ENCODE data around the gene TDRKH. TPM values are rescaled to one million over a fixed set of nuclear protein-coding genes. Genes with fewer than 3 reads are reported as not detected.

Gene TDRKH
- total RNA-seq, 1 donor: 1.7 TPM

GRCh38 chr1:151728151-151729054 lies 61.9 kb downstream of the TDRKH start:
- TF ChIP-seq CTCF (IDR thresholded peaks at IDR 0.05; ENCODE audit: insufficient read depth, low read depth, low read length): no peak
- H3K4me3 ChIP-seq (ENCODE audit: low read depth, low read length): no peak overlapping the region
- DNase-seq (ENCODE audit: low read depth): no peak

- H3K4me3 ChIP-seq (ENCODE audit: low read depth, low read length): no peak overlapping the region
- no peak for DNase-seq (ENCODE audit: low read depth)
- no peak for TF ChIP-seq CTCF (IDR thresholded peaks at IDR 0.05; ENCODE audit: insufficient read depth, low read depth, low read length)
Measured at GRCh38 chr1:151723726-151724370, 66.5 kb downstream of the TDRKH start.

Small RNA genes lying within 50 kb of the gene (small RNA-seq; reads per million reads assigned to genes)
- gene RNU6-662P: not detected

Other genes with a start within 250 kb of the TDRKH start
- 26.7 and 34.5 TPM in 2 replicates for gene SNX27, start 178.4 kb downstream of the TDRKH start, total RNA-seq
- not detected in 2 replicates for gene CELF3, start 73.7 kb downstream of the TDRKH start, total RNA-seq
- 0.64 TPM in 1 of 2 replicates, not detected in the other for gene RIIAD1, start 69.0 kb downstream of the TDRKH start, total RNA-seq
- gene MRPL9, start 27.0 kb downstream of the TDRKH start, total RNA-seq: 91.5 and 95.7 TPM in 2 replicates
- not detected in 2 replicates for gene LINGO4, start 14.9 kb upstream of the TDRKH start, total RNA-seq
- under 0.01 TPM in 1 of 2 replicates, not detected in the other for gene RORC, start 41.3 kb upstream of the TDRKH start, total RNA-seq
- not detected in 2 replicates for gene C2CD4D, start 49.3 kb upstream of the TDRKH start, total RNA-seq
- gene THEM5, start 63.2 kb upstream of the TDRKH start, total RNA-seq: not detected in 2 replicates
- 9.1 and 9.7 TPM in 2 replicates for gene THEM4, start 119.0 kb upstream of the TDRKH start, total RNA-seq
- gene S100A10, start 203.4 kb upstream of the TDRKH start, total RNA-seq: 70.0 and 70.2 TPM in 2 replicates
- gene S100A11, start 246.5 kb upstream of the TDRKH start, total RNA-seq: 126 and 197 TPM in 2 replicates